Heart left ventricle (tissue), 16 donors: ENCODE data around the gene WLS. TPM values are rescaled to one million over a fixed set of nuclear protein-coding genes. Genes with fewer than 3 reads are reported as not detected.

Experiments used
- ATAC-seq, 4 donors: fragments of 200-7000 bp; cut with Tn5 transposase; one replicate each; pipeline ENCODE4 v1.9.1; 2020 to 2022; ENCODE audit warnings: moderate library complexity in 4 of 4, mild to moderate bottlenecking in 3 of 4, moderate number of reproducible peaks in 1 of 4
- DNase-seq, 5 donors: peaks; one replicate each; pipeline ENCODE4 v3.0.0-alpha.2; 2020
- H3K27ac ChIP-seq, 12 donors: fragments of 200-600 bp; sonication (generic) in 4 of 12; one replicate each; pipeline versions ENCODE4 v1.5.0 to v1.8.0; 2016 to 2022; ENCODE audit warnings: mild to moderate bottlenecking in 2 of 12
- H3K27me3 ChIP-seq, 9 donors: fragments of 200-600 bp; sonication (generic) in 2 of 9; one replicate each; pipeline versions ENCODE4 v1.5.1 to v1.8.0; 2016 to 2022; ENCODE audit warnings: mild to moderate bottlenecking in 3 of 9
- H3K36me3 ChIP-seq, 9 donors: fragments of 200-600 bp; sonication (generic) in 2 of 9; one replicate each; pipeline versions ENCODE4 v1.5.0 to v1.8.0; 2018 to 2022; ENCODE audit warnings: mild to moderate bottlenecking in 2 of 9
- H3K4me1 ChIP-seq, 12 donors: fragments of 200-600 bp; sonication (generic) in 4 of 12; one replicate each; pipeline versions ENCODE4 v1.5.0 to v1.8.0; 2016 to 2022; ENCODE audit warnings: mild to moderate bottlenecking in 3 of 12
- H3K4me3 ChIP-seq, 12 donors: fragments of 200-600 bp; sonication (generic) in 4 of 12; one replicate each; pipeline versions ENCODE4 v1.5.0 to v1.8.0; 2017 to 2022; ENCODE audit warnings: mild to moderate bottlenecking in 9 of 12, moderate library complexity in 4 of 12
- H3K9me3 ChIP-seq, 12 donors: fragments of 200-600 bp; sonication (generic) in 4 of 12; one replicate each; pipeline versions ENCODE4 v1.5.0 to v1.8.0; 2016 to 2022; ENCODE audit warnings: mild to moderate bottlenecking in 1 of 12
- POLR2A ChIP-seq, 2 donors: fragments of 450-650 bp; IDR thresholded peaks; one replicate each; pipeline ENCODE4 v1.6.1; 2017; ENCODE audit warnings: antibody characterized with exemption in 2 of 2, mild to moderate bottlenecking in 2 of 2, moderate library complexity in 2 of 2
- WGBS, 4 donors: extraction: QIAGEN DNeasy Blood & Tissue Kit in 2 of 4; methylation state at CpG; one replicate each; pipeline versions ENCODE4 v1.1.5 to v1.1.7; 2013 to 2018; 5-methylcytosine and 5-hydroxymethylcytosine counted together
- intact Hi-C, 10 donors: fragments of 100-400 bp; cut with DNase I; formaldehyde crosslinking; loops; one replicate each; pipeline versions ENCODE4 v1.11.1 to v1.14.2; 2022
- polyA plus RNA-seq, 2 donors: library from polyadenylated mRNA; stranded (reverse); fragments of 200-250 nt; gene quantifications; one replicate each; pipeline ENCODE4 v1.2.3, GENCODE V29; 2013
- total RNA-seq, 9 donors: library from RNA; depleted of rRNA in 2 of 9; stranded (reverse); fragments of >200 nt in 2 of 9; fragmentation: NEBNext Ultra II Directional in 3 of 9; extraction: Animal tissue kit (Norgen Biotek cat#: 25700) in 3 of 9; gene quantifications; one replicate each; pipeline versions ENCODE4 v1.1.0 to v1.2.4, GENCODE V29; 2016 to 2023
- TF ChIP-seq, protein P1 (sequence below), 12 donors: fragments of 200-600 bp; sonication (generic) in 4 of 12; IDR thresholded peaks; one replicate each; pipeline versions ENCODE4 v1.5.0 to v1.8.0; 2018 to 2022; ENCODE audit warnings: antibody characterized with exemption in 12 of 12, mild to moderate bottlenecking in 5 of 12
- donor health status: ischemic (EF 13 %, LVEDD 7.1; RV severe dilation, severe dysfunction).
- donor health status: healthy with polysubstance abuse.
- donor health status: DM: no; HTN: yes; CAD: no.
- donor health status: DM: no; HTN: no; CAD: no.
- donor health status: ischemic (EF 25% LVEDD 6.9; RV normal size, moderate dysfunction).
- donor health status: ischemic (EF 25% LVEDD 5.7; RV mildly dilated, moderate dysfunction).
- donor health status: healthy.
- donor health status: DM: yes; HTN: yes; CAD: no.
- donor health status: ischemic (EF 35%, LVEDD 5.7; RV mildly dilated, moderate dysfunction).
- donor health status: nonischemic (EF 11% LVEDD 7.7; RV severe dilation, severe dysfunction).
- donor health status: DM: yes; HTN: yes; CAD: no.
- donor health status: PGD.
- donor health status: ischemic (EF 29% LVEDD 5.4; RV normal size, mild dysfunction).
- donor health status: nonischemic (EF 23%, LVEDD 6.1; RV moderate dilation, normal function).

The WLS gene
- total and polyA plus RNA-seq, 11 donors, result 36.5 to 115 (median 101) TPM

DNA sequence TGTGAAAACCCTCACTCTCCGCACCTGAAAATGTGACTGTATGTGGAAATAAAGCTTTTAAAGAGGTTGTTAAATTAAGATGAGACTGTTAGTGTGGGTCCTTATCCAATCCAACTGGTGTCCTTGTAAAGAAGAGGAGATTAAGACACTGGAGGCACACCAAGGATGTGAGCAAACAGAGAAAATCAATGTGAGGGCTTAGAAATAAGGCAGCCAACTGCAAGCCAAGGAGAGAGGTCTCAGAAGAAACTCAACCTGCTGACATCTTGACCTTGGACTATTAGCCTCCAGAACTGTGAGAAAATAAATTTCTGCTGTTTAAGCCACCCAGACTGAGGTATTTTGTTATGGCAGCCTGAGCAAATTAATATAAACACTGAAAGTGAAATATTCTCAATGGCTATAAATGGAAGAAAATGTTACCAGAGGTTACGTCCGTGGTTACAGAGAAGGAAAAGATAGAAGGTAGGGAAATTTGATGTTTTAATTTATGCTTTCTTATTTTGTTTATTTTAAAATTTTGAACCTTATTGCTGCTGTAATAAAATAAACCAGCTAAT, 22.4 kb upstream of the WLS start:
- WGBS, 4 donors, result 76 to 92% (median 90%) methylated on average over 3 of the region's 3 CpGs
- intact Hi-C loops, result no loop called here
- H3K4me1 ChIP-seq, result no peaks in the 10 kb centered on the region
- H3K27ac ChIP-seq, result peak overlapping the region in 1 of 12 donors; percentile 27
- ATAC-seq, result no peak
- DNase-seq, result no peak
- H3K27me3 ChIP-seq, result no peaks in the 10 kb centered on the region
- H3K9me3 ChIP-seq, result peaks cover 0 to 20% (median 0%) of the 10 kb centered on the region in 12 donors
- no peaks in the 10 kb centered on the region for H3K36me3 ChIP-seq
- H3K4me3 ChIP-seq, result no peak overlapping the region
- TF ChIP-seq, protein P1, sequence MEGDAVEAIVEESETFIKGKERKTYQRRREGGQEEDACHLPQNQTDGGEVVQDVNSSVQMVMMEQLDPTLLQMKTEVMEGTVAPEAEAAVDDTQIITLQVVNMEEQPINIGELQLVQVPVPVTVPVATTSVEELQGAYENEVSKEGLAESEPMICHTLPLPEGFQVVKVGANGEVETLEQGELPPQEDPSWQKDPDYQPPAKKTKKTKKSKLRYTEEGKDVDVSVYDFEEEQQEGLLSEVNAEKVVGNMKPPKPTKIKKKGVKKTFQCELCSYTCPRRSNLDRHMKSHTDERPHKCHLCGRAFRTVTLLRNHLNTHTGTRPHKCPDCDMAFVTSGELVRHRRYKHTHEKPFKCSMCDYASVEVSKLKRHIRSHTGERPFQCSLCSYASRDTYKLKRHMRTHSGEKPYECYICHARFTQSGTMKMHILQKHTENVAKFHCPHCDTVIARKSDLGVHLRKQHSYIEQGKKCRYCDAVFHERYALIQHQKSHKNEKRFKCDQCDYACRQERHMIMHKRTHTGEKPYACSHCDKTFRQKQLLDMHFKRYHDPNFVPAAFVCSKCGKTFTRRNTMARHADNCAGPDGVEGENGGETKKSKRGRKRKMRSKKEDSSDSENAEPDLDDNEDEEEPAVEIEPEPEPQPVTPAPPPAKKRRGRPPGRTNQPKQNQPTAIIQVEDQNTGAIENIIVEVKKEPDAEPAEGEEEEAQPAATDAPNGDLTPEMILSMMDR (IDR thresholded peaks at IDR 0.05), result no peak
- no peak for TF ChIP-seq POLR2A (IDR thresholded peaks at IDR 0.05)

DNA sequence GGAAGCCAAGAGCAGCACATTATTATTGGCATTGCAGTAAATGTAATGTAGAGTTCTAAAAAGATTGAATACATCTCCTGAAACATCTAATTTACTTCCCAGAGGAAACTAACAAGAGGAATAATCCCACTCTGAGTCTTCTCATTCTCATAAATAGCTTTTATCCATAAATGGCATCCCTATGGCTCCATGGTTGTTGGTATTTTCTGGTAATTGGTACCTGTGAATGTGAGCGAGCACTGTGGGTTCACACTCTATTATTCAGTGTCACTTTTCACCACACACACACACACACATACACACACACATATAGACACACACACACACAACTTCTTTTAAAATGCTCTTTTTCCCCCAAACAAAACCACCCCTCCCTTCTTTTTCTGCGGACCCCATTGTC, 4.7 kb upstream of the WLS start:
- WGBS, 4 donors, result 92 to 98% (median 94%) methylated on average over 2 of the region's 2 CpGs
- TF ChIP-seq, protein P1 (IDR thresholded peaks at IDR 0.05), result no peak
- TF ChIP-seq POLR2A (IDR thresholded peaks at IDR 0.05), result no peak
- peaks cover 0 to 8% (median 4%) of the 10 kb centered on the region in 12 donors for H3K4me1 ChIP-seq
- ATAC-seq, result no peak
- H3K4me3 ChIP-seq, result no peak overlapping the region
- no peak overlapping the region for H3K27ac ChIP-seq
- intact Hi-C loops, result loop anchor here in 4 of 10 donors (10.0 kb wide), 4 partner anchors 58 to 92 kb away; no protein-coding TSS in a partner anchor
- no peaks in the 10 kb centered on the region for H3K36me3 ChIP-seq
- DNase-seq, result no peak
- peaks cover 0 to 10% (median 0%) of the 10 kb centered on the region in 9 donors for H3K27me3 ChIP-seq
- no peaks in the 10 kb centered on the region for H3K9me3 ChIP-seq

DNA sequence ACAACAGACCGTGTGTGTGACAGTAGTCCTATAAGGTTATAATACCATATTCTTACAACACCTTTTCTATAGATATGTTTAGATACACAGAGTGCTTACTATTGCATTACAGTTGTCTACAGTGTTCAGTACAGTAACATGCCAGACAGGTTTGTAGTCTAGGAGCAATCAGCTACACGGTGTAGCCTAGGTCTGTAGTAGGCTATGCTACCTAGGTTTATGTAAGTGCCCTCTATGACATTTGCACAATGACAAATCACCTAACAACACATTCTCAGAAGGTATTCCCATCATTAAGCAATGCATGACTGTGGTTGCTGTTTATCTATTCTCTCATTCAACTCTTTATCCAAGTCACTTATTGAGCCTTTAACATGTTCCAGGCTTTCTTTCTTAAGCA, 1.8 kb upstream of the WLS start:
- Histone ChIP-seq H3K27me3 (peaks cover 0 to 13% (median 0%) of the 10 kb centered on the region in 9 donors), H3K27ac (no peak overlapping the region), H3K36me3 (no peaks in the 10 kb centered on the region), H3K4me1 (peaks cover 0 to 23% (median 12%) of the 10 kb centered on the region in 12 donors), H3K9me3 (no peaks in the 10 kb centered on the region), H3K4me3 (no peak overlapping the region)
- intact Hi-C loops, result loop anchor here in 9 of 10 donors (5.0 to 10.0 kb wide), 13 partner anchors 57 to 112 kb away; no protein-coding TSS in a partner anchor
- no peak for ATAC-seq
- no peak for TF ChIP-seq POLR2A (IDR thresholded peaks at IDR 0.05)
- TF ChIP-seq, protein P1 (IDR thresholded peaks at IDR 0.05), result no peak
- DNase-seq, result no peak
- WGBS, 4 donors, result 86 to 92% (median 90%) methylated on average over 2 of the region's 2 CpGs

DNA sequence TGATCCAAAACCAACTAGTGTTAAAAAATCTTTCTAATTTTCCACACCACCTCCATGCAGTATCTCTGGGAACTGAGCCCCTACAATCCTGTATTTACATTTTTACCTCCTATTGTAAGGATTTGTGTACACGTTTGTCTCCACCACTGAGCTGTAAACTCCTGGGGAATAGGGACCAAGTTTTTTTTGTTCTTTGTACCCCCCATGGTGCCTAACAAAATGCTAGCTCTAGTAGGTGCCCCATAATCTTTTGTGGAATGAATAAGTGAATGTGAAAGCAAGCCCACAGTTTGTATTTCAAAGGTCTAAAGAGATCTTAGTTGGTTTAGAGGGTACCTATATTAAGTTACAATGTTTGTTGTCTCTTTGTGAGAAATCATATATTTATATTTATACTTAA, 879 bp upstream of the WLS start:
- H3K4me3 ChIP-seq, result peak overlapping the region in 9 of 12 donors; percentile 58 to 93 (median 78)
- no peak for DNase-seq
- no peak for ATAC-seq
- H3K36me3 ChIP-seq, result no peaks in the 10 kb centered on the region
- no peaks in the 10 kb centered on the region for H3K9me3 ChIP-seq
- WGBS, 4 donors, result 52 to 67% (median 55%) methylated on average over 1 of the region's 1 CpG
- TF ChIP-seq POLR2A (IDR thresholded peaks at IDR 0.05), result no peak
- TF ChIP-seq, protein P1 (IDR thresholded peaks at IDR 0.05), result no peak
- H3K27ac ChIP-seq, result peak overlapping the region in 3 of 12 donors; percentile 77 to 93 (median 88)
- H3K27me3 ChIP-seq, result peaks cover 0 to 13% (median 0%) of the 10 kb centered on the region in 9 donors
- H3K4me1 ChIP-seq, result peaks cover 0 to 32% (median 15%) of the 10 kb centered on the region in 12 donors
- intact Hi-C loops, result loop anchor here in 9 of 10 donors (2.0 to 10.0 kb wide), 15 partner anchors 56 to 112 kb away; no protein-coding TSS in a partner anchor
